ENCODE data around the gene PHF20. TPM values are rescaled to one million over a fixed set of nuclear protein-coding genes. Genes with fewer than 3 reads are reported as not detected.

Gene PHF20
- total RNA-seq, 4 donors from 2014 or later, result 42.0 to 55.9 (median 49.2) TPM

- TF ChIP-seq POLR2AphosphoS5 (IDR thresholded peaks at IDR 0.05) (no peak), POLR2A (IDR thresholded peaks at IDR 0.05) (no peak), CTCF (IDR thresholded peaks at IDR 0.05) (no peak), EP300 (IDR thresholded peaks at IDR 0.05) (no peak)
- Histone ChIP-seq H3K36me3 (no peaks in the 10 kb centered on the region), H3K4me3 (no peak overlapping the region), H3K4me1 (no peaks in the 10 kb centered on the region), H3K27ac (no peak overlapping the region), H3K27me3 (no peaks in the 10 kb centered on the region), H3K9me3 (no peaks in the 10 kb centered on the region)
- ATAC-seq, result no peak
- WGBS, 2 donors (ENCODE audit: low coverage in 1 of 2), result 68 to 73% methylated on average over 5 of the region's 6 CpGs
These were observed 212.6 kb downstream of the PHF20 start for GRCh38 chr20:35984382-35984781.

DNA sequence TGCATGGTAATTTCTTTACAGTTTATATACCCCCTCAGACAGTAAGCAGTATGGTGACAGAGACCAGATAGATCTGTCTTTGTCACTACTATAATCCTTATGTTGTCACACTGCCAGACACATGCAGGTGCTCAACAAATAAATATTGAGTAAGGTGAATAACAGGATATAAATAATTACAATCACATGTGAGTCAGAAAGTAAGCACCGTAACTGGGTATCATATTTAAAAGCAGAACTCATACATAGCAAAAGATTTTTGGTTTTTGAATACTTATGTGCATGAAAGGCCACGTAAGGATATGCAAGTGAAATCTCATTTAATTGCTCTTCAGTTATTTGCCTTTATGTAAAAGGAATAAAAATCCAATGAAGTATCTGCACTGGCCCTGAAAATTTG, 214.0 kb downstream of the PHF20 start:
- no peak overlapping the region for H3K4me3 ChIP-seq
- TF ChIP-seq POLR2A (IDR thresholded peaks at IDR 0.05) (no peak), EP300 (IDR thresholded peaks at IDR 0.05) (no peak), POLR2AphosphoS5 (IDR thresholded peaks at IDR 0.05) (no peak), CTCF (IDR thresholded peaks at IDR 0.05) (no peak)
- H3K36me3 ChIP-seq, result no peaks in the 10 kb centered on the region
- no peak for ATAC-seq
- H3K27ac ChIP-seq, result no peak overlapping the region
- 80 to 85% methylated on average over 2 of the region's 2 CpGs for WGBS, 2 donors (ENCODE audit: low coverage in 1 of 2)
- H3K4me1 ChIP-seq, result no peaks in the 10 kb centered on the region
- H3K27me3 ChIP-seq, result no peaks in the 10 kb centered on the region
- H3K9me3 ChIP-seq, result no peaks in the 10 kb centered on the region

GRCh38 chr20:35988910-35989463, 217.2 kb downstream of the PHF20 start:
- H3K4me3 ChIP-seq, result no peak overlapping the region
- no peaks in the 10 kb centered on the region for H3K9me3 ChIP-seq
- H3K27ac ChIP-seq, result no peak overlapping the region
- H3K36me3 ChIP-seq, result no peaks in the 10 kb centered on the region
- no peak for TF ChIP-seq POLR2AphosphoS5 (IDR thresholded peaks at IDR 0.05)
- TF ChIP-seq EP300 (IDR thresholded peaks at IDR 0.05), result no peak
- no peak for TF ChIP-seq POLR2A (IDR thresholded peaks at IDR 0.05)
- no peak for TF ChIP-seq CTCF (IDR thresholded peaks at IDR 0.05)
- ATAC-seq, result no peak
- WGBS, 2 donors (ENCODE audit: low coverage in 1 of 2), result 79% methylated on average over 2 of the region's 2 CpGs; no CpG with 5 or more reads in 1 of the 2 donors
- no peaks in the 10 kb centered on the region for H3K27me3 ChIP-seq
- H3K4me1 ChIP-seq, result peaks cover 0 to 6% (median 0%) of the 10 kb centered on the region in 3 donors

GRCh38 chr20:35991142-35991771, 219.4 kb downstream of the PHF20 start:
- ATAC-seq, result no peak
- Histone ChIP-seq H3K4me1 (peaks cover 0 to 6% (median 0%) of the 10 kb centered on the region in 3 donors), H3K4me3 (no peak overlapping the region), H3K27me3 (no peaks in the 10 kb centered on the region), H3K9me3 (no peaks in the 10 kb centered on the region), H3K36me3 (no peaks in the 10 kb centered on the region), H3K27ac (no peak overlapping the region)
- 0 to 16% methylated on average over 2 to 3 of the region's 3 CpGs for WGBS, 2 donors (ENCODE audit: low coverage in 1 of 2)
- TF ChIP-seq CTCF (IDR thresholded peaks at IDR 0.05) (peak in 2 of 4 experiments; percentile 29 to 30), POLR2AphosphoS5 (IDR thresholded peaks at IDR 0.05) (no peak)

- peak; percentile 83 for ATAC-seq
- Histone ChIP-seq H3K4me1 (peaks cover 0 to 6% (median 0%) of the 10 kb centered on the region in 3 donors), H3K27ac (no peak overlapping the region), H3K4me3 (no peak overlapping the region), H3K36me3 (no peaks in the 10 kb centered on the region), H3K9me3 (no peaks in the 10 kb centered on the region), H3K27me3 (no peaks in the 10 kb centered on the region)
- 5 to 11% methylated on average over 2 to 3 of the region's 6 CpGs for WGBS, 2 donors (ENCODE audit: low coverage in 1 of 2)
- TF ChIP-seq EP300 (IDR thresholded peaks at IDR 0.05) (no peak), POLR2A (IDR thresholded peaks at IDR 0.05) (no peak), CTCF (IDR thresholded peaks at IDR 0.05) (peak; percentile 69 to 87 (median 78)), POLR2AphosphoS5 (IDR thresholded peaks at IDR 0.05) (no peak)
These were observed 221.0 kb downstream of the PHF20 start for GRCh38 chr20:35992713-35993335.

Measured in gastroesophageal sphincter (tissue), 4 donors.